ENCODE data around the gene FAM120AOS.

- TF ChIP-seq CTCF (tag by site-specific recombination; IDR thresholded peaks at IDR 0.05) (no peak), ZNF558 (tag by site-specific recombination; IDR thresholded peaks at IDR 0.05) (no peak), ZNF391 (tag by site-specific recombination; IDR thresholded peaks at IDR 0.05; ENCODE audit: borderline replicate concordance, low read depth) (no peak), SP2 (tag by site-specific recombination; IDR thresholded peaks at IDR 0.05) (no peak)
Observed at GRCh38 chr9:93477397-93477796, 24.0 kb upstream of the FAM120AOS start.

All from HEK293 (cell line).